Middle frontal gyrus (tissue), 1 donor: ENCODE data around the gene KRT17.
"Not testable (repeated sequence)": the region's sequence is repeated elsewhere in the genome, so short reads cannot be mapped to it uniquely, and the experiment has no call there.

ENCODE experiments used
- DNase-seq: peaks from one replicate; pipeline ENCODE4 v3.0.0-alpha.2; 2015; ENCODE audit warnings: low spot score; ENCODE audit errors: extremely low spot score

Gene KRT17

GRCh38 chr17:41576740-41577139, 47.6 kb downstream of the KRT17 start:
- not testable (repeated sequence) for DNase-seq

GRCh38 chr17:41575336-41575735, 49.0 kb downstream of the KRT17 start:
- no peak for DNase-seq

- DNase-seq, result no peak
Observed at GRCh38 chr17:41571561-41572434, 52.6 kb downstream of the KRT17 start, which contains the start of gene KRT9. Gene KRT9, minus strand, starts transcription at chr17:41572059. Its CDS starts 67 bp downstream, at chr17:41571992.
